Measurements from ENCODE around the gene DAZAP1.
"Not testable (repeated sequence)": the region's sequence is repeated elsewhere in the genome, so short reads cannot be mapped to it uniquely, and the experiment has no call there.

The DAZAP1 gene

DNA sequence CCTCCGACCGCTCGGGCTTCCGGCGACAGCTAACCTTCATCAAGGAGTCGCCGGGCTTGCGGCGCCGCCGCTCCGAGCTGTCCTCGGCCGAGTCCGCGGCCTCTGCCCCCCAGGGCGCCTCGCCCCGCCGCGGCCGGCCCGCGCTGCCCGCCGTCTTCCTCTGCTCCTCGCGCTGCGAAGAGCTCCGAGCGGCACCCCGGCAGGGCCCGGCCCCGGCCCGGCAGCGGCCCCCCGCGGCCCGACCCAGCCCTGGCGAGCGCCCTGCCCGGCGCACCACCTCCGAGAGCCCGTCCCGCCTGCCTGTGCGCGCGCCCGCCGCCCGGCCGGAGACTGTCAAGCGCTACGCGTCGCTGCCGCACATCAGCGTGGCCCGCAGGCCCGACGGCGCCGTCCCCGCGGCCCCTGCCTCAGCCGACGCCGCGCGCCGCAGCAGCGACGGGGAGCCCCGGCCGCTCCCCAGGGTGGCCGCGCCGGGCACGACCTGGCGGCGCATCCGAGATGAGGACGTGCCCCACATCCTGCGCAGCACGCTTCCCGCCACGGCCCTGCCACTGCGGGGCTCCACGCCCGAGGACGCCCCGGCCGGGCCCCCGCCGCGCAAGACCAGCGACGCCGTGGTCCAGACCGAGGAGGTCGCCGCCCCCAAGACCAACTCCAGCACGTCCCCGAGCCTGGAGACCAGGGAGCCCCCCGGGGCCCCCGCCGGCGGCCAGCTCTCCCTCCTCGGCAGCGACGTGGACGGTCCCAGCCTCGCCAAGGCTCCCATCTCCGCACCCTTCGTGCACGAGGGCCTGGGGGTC, 62.1 kb downstream of the DAZAP1 start:
- Mint-ChIP-seq H3K27ac (no peak overlapping the region), H3K9me3 (no peaks in the 10 kb centered on the region), H3K36me3 (no peaks in the 10 kb centered on the region), H3K4me1 (peaks cover 19% of the 10 kb centered on the region), H3K4me3 (peak overlapping the region; percentile 68)
- DNase-seq (ENCODE audit: low spot score in 2 of 2) (no peak), ATAC-seq (peak; percentile 38)

GRCh38 chr19:1470055-1470304, 62.6 kb downstream of the DAZAP1 start:
- Mint-ChIP-seq H3K9me3 (no peaks in the 10 kb centered on the region), H3K4me1 (peaks cover 19% of the 10 kb centered on the region), H3K4me3 (peak overlapping the region; percentile 68), H3K36me3 (no peaks in the 10 kb centered on the region), H3K27ac (no peak overlapping the region)
- DNase-seq (ENCODE audit: low spot score in 2 of 2), result no peak
- ATAC-seq, result no peak

DNA sequence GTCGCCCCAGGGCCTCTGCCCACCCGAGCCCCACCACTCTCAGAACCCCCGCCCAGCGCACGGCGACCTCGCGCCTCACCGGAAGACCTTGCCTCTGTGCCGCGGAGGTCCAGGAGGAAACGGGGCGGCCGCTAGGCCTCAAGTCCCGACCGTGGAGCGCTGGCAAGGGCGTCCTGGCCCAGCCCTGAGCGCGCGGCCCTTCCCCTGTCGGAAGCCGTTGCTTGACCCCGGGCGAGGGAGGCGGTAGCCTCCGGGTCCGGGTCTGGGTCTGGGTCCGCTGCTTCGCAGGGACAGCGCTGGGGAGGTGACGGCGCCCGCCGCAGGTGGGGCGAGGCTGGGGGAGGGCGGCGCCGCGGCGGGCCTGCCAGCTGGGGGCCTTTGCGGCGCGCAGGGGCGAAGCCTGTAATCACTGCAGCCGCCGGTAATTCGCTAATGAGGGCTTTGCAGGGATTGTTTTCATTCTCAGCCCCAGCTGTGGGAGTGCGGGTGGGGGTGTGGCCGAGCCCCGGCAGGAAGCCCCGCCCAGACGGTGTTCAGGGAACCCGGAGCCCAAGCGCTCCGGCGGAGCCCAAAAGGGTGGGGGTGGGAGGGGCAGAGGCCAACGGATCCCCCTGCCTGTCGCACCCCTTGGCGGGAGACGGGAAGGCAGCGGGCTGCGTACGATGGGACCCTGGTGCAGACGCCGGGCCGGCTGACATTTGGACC, 63.1 kb downstream of the DAZAP1 start:
- H3K4me3 Mint-ChIP-seq, result peak overlapping the region; percentile 68
- H3K9me3 Mint-ChIP-seq, result no peaks in the 10 kb centered on the region
- H3K36me3 Mint-ChIP-seq, result no peaks in the 10 kb centered on the region
- DNase-seq (ENCODE audit: low spot score in 2 of 2) (peak in 1 of 2 donors; percentile 78), ATAC-seq (peak; percentile 66)
- H3K27ac Mint-ChIP-seq, result no peak overlapping the region
- H3K4me1 Mint-ChIP-seq, result peaks cover 19% of the 10 kb centered on the region

- Mint-ChIP-seq H3K9me3 (no peaks in the 10 kb centered on the region), H3K36me3 (peaks cover 2% of the 10 kb centered on the region), H3K4me3 (peak overlapping the region; percentile 68), H3K4me1 (peaks cover 19% of the 10 kb centered on the region), H3K27ac (no peak overlapping the region)
- DNase-seq (ENCODE audit: low spot score in 2 of 2) (no peak), ATAC-seq (peak; percentile 51)
These were observed 63.7 kb downstream of the DAZAP1 start for GRCh38 chr19:1471010-1471514.

DNA sequence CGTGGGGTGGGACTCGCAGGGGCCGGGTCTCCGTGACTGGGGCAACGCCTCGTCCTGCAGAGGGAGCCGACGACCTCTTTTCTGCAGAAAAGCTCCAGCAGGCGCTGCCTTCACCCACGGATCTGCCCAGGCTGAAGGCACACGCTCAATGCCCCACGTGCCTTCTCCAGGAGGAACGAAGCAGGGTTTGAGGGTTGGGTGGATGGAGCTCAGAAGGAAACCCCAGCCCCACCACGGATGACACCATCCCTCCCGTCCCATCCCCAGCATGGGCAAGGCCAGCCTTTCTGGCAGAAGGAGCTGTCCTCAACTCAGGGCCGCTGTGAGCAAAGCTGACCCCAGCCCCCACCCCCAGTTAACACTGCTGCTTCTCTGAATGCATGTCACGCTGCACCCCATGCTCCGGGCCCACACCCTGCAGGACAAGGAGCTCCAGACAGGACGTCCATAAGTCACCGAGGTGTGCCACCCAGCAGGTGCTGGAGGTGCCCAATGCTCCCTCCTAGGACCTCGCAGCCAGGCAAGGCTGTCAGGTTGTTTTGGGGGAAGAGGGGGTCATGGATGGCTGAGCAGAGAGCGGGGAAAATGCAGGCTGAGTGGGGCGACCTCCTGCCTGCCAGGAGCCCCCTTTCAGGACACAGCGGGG, 64.3 kb downstream of the DAZAP1 start:
- H3K4me3 Mint-ChIP-seq, result peak overlapping the region; percentile 68
- no peaks in the 10 kb centered on the region for H3K9me3 Mint-ChIP-seq
- peaks cover 19% of the 10 kb centered on the region for H3K4me1 Mint-ChIP-seq

GRCh38 chr19:1472231-1473084, 65.1 kb downstream of the DAZAP1 start:
- no peak for ATAC-seq
- Mint-ChIP-seq H3K4me1 (peaks cover 24% of the 10 kb centered on the region), H3K27ac (no peak overlapping the region), H3K36me3 (peaks cover 14% of the 10 kb centered on the region), H3K4me3 (peak overlapping the region; percentile 68), H3K9me3 (no peaks in the 10 kb centered on the region)
- DNase-seq (ENCODE audit: low spot score in 2 of 2), result no peak

More for the DNA sequence above, 64.3 kb downstream of the DAZAP1 start:
- H3K36me3 Mint-ChIP-seq, result peaks cover 7% of the 10 kb centered on the region
- no peak for DNase-seq (ENCODE audit: low spot score in 2 of 2)
- no peak overlapping the region for H3K27ac Mint-ChIP-seq
- ATAC-seq, result no peak

- H3K9me3 Mint-ChIP-seq, result no peaks in the 10 kb centered on the region
- no peak overlapping the region for H3K27ac Mint-ChIP-seq
- ATAC-seq (no peak), DNase-seq (ENCODE audit: low spot score in 2 of 2) (no peak)
- no peak overlapping the region for H3K4me3 Mint-ChIP-seq
- H3K4me1 Mint-ChIP-seq, result peaks cover 25% of the 10 kb centered on the region
- H3K36me3 Mint-ChIP-seq, result peaks cover 14% of the 10 kb centered on the region
These were observed 65.9 kb downstream of the DAZAP1 start for GRCh38 chr19:1473085-1473851.

DNA sequence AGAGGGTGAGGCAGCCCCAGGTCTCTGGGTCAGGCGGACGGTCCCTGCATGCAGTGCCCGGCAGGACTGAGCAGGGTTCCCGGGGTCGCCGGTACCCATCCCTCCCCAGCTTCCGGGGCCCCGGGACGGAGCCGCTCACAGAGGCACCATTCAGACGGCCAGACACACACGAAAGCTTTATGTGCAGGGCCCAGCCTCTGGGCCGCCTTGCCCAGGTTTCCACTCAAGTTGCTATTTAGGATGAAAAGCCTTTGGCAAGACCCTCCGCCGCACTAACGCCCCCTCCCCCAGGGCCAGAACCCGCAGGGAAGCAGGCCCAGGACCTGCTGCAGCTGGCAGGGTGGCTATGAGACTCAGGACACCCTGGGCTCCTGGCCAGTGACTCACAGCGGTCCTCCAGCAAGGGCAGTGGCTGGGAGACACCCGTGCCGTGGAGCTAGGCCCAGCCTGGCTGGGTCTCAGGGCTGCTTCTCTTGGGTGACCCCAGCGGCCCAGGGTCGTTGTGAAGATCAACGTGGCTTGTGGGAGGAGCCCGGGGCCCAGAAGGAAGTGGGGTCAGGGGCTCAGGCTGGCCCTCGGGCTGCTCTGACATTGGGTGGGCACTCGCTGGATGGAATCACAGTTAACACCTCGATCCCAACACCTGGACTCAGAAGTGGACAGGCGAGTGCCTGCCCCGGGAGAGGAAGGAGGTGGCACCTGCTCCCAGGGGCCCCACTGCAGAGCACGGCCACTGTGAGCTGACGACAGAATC, 66.8 kb downstream of the DAZAP1 start:
- H3K4me3 Mint-ChIP-seq, result no peak overlapping the region
- H3K36me3 Mint-ChIP-seq, result peaks cover 19% of the 10 kb centered on the region
- H3K27ac Mint-ChIP-seq, result no peak overlapping the region
- DNase-seq (ENCODE audit: low spot score in 2 of 2) (no peak), ATAC-seq (no peak)
- no peaks in the 10 kb centered on the region for H3K9me3 Mint-ChIP-seq
- H3K4me1 Mint-ChIP-seq, result peaks cover 30% of the 10 kb centered on the region

DNA sequence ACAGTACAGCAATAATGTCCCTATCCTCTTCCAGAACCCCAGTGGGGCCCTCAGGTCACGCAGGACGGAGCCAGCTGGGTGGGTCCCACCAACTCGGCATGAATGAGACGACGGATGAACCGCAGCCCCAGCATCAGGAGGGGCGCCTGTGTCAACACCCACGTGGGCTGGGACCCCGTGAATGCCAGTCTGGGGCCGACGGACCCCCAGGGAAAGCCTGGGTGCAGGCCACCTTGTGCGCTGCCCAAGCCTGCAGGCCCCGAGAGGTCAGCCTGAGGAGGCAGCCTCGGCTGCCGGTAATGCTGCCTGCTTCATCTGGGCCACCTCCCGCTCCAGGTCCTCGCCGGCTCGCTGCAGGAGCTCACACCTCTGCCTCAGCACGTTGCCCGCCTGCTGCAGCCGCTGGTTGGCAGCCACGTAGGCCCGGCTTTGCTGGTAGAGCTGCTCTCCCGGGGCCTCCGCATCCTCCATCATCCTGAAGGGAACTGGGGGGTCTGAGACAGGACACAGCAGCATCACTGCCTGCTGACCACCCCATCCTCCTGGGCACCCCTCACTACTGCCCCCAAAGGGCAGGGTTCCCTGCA, 67.5 kb downstream of the DAZAP1 start:
- Mint-ChIP-seq H3K4me1 (peaks cover 32% of the 10 kb centered on the region), H3K36me3 (peaks cover 22% of the 10 kb centered on the region), H3K9me3 (no peaks in the 10 kb centered on the region), H3K4me3 (no peak overlapping the region), H3K27ac (no peak overlapping the region)
- DNase-seq (ENCODE audit: low spot score in 2 of 2) (no peak), ATAC-seq (no peak)

GRCh38 chr19:1475751-1476437, 68.5 kb downstream of the DAZAP1 start:
- Mint-ChIP-seq H3K9me3 (no peaks in the 10 kb centered on the region), H3K4me3 (no peak overlapping the region), H3K4me1 (peaks cover 28% of the 10 kb centered on the region), H3K36me3 (peaks cover 25% of the 10 kb centered on the region), H3K27ac (no peak overlapping the region)
- ATAC-seq (no peak), DNase-seq (ENCODE audit: low spot score in 2 of 2) (no peak)

DNA sequence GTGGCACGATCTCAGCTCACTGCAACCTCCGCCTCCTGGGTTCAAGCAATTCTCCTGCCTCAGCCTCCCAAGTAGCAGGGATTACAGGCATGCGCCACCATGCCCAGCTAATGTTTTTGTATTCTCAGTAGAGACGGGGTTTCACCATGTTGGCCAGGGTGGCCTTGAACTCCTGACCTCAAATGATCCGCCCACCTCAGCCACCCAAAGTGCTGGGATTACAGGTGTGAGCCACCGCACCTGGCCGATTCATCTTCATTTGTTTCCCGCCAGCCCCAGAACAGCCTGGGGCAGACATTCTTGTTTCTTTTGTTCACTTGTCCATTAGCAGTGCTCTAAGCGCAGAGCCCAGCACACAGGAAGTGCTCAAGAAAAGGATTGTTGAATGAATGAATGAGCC, 69.7 kb downstream of the DAZAP1 start:
- H3K27ac Mint-ChIP-seq; ATAC-seq; DNase-seq (ENCODE audit: low spot score in 2 of 2); H3K4me3 Mint-ChIP-seq; H3K9me3 Mint-ChIP-seq: not testable (repeated sequence)
- H3K36me3 Mint-ChIP-seq, result peaks cover 25% of the 10 kb centered on the region
- H3K4me1 Mint-ChIP-seq, result peaks cover 16% of the 10 kb centered on the region

DNA sequence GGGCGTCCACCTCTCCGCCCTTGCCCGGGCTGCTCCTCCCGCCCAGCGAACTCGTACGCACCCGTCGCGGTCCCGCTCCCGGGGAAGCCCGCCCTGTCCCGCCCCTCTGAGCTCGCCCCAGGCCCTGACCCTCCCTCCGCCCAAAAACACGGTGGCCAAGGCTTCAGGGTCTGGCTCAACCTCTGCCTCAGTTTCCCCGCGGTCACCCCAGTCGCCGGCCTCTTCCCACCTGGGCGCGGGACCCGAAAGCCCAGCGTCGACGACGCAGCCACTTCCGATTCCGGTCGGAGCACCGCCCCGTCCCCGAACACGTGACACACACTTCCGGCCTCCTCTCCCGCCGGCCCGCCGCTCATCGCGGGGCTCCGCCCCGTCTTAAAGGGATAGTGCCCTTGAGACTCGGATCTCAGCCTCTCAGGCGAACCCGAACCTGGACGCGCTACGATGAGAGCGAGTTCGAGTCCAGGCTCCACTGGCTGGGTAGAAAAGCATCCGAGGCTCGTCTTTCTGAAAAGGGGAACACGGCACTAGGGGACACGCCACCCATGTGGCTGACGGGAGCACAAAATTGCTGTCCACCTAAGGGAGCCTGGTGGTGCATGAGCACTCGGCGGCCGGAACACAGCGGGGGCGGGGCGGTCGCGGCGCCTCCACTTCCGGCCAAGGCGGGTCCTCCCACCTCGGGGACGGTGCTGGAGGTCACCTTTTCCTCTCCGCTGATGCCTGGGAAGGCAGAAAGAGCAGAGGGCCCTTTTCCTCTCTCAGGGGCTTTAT, 71.7 kb downstream of the DAZAP1 start, which contains the start of gene C19orf25:
TSS of gene C19orf25 (minus strand) at position 282 of the 774 bp plus-strand sequence. CDS start 312 bp downstream, outside the sequence.
- Mint-ChIP-seq H3K36me3 (peaks cover 25% of the 10 kb centered on the region), H3K4me3 (peak within 1 kb of the TSS; percentile 93), H3K4me1 (peaks cover 14% of the 10 kb centered on the region), H3K27ac (peak within 1 kb of the TSS; percentile 95), H3K9me3 (no peaks in the 10 kb centered on the region)
- ATAC-seq (peak; percentile 95), DNase-seq (ENCODE audit: low spot score in 2 of 2) (peak; percentile 77 to 96)
